Mammary epithelial cell (primary cell): ENCODE data around the gene OAT.

Experiments
- EZH2 ChIP-seq: IDR thresholded peaks from 2 replicates; pipeline ENCODE4 v1.6.1; 2012; ENCODE audit warnings: low read length, inconsistent platforms, borderline replicate concordance
- TF ChIP-seq, protein P1 (sequence below), 2 donors: IDR thresholded peaks in 1 of 2; conservative IDR thresholded peaks in 1 of 2; 2 replicates each; pipeline ENCODE4 v1.5.1; 2011 to 2012; ENCODE audit warnings: inconsistent platforms in 2 of 2, low read length in 2 of 2, mild to moderate bottlenecking in 2 of 2, control low read depth in 1 of 2, low read depth in 1 of 2; ENCODE audit not compliant: insufficient read depth in 1 of 2; ENCODE audit errors: extremely low read depth in 1 of 2

DNA sequence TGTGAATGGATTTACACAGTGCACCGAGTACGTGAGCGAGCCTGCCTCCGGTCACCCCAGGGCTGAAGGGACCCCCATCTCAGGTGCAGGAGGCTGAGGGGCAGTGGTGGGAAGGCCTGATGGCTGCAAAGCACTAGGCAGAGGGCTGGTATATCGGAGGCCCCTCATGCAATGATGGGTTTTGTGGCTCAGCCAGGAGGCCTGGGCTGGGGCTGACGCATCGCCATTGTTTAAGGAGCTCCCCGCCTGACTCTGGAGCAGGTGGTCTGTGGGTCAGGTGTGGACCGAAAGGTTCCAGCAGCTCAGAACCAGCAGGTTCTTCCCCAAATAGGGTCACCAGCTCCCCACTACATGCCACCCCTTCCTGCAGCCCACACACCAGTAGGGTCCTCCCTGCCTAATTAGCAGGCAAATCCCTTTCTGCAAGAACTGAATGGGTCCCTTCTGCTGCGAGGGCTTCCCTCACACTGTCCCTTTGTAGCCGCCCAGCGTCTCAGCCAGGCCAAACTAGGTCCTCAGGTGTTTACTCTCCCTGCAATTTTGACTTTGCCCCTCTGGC lies 33.0 kb downstream of the OAT start:
- TF ChIP-seq, protein P1, sequence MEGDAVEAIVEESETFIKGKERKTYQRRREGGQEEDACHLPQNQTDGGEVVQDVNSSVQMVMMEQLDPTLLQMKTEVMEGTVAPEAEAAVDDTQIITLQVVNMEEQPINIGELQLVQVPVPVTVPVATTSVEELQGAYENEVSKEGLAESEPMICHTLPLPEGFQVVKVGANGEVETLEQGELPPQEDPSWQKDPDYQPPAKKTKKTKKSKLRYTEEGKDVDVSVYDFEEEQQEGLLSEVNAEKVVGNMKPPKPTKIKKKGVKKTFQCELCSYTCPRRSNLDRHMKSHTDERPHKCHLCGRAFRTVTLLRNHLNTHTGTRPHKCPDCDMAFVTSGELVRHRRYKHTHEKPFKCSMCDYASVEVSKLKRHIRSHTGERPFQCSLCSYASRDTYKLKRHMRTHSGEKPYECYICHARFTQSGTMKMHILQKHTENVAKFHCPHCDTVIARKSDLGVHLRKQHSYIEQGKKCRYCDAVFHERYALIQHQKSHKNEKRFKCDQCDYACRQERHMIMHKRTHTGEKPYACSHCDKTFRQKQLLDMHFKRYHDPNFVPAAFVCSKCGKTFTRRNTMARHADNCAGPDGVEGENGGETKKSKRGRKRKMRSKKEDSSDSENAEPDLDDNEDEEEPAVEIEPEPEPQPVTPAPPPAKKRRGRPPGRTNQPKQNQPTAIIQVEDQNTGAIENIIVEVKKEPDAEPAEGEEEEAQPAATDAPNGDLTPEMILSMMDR (conservative IDR thresholded peaks at IDR 0.05 in 1 of 2, IDR thresholded peaks at IDR 0.05 in 1 of 2; ENCODE audit: extremely low read depth in 1 of 2, insufficient read depth in 1 of 2, low read depth in 1 of 2, low read length in 2 of 2): no peak
- TF ChIP-seq EZH2: no peak
